NCI-H748 (cell line): ENCODE measurements around the gene OVOL3.

Experiments
- DNase-seq: peaks from one replicate; lab custom pipeline; 2025; ENCODE audit not compliant: unreplicated experiment; lab: John Stamatoyannopoulos, UW

OVOL3 gene

DNA sequence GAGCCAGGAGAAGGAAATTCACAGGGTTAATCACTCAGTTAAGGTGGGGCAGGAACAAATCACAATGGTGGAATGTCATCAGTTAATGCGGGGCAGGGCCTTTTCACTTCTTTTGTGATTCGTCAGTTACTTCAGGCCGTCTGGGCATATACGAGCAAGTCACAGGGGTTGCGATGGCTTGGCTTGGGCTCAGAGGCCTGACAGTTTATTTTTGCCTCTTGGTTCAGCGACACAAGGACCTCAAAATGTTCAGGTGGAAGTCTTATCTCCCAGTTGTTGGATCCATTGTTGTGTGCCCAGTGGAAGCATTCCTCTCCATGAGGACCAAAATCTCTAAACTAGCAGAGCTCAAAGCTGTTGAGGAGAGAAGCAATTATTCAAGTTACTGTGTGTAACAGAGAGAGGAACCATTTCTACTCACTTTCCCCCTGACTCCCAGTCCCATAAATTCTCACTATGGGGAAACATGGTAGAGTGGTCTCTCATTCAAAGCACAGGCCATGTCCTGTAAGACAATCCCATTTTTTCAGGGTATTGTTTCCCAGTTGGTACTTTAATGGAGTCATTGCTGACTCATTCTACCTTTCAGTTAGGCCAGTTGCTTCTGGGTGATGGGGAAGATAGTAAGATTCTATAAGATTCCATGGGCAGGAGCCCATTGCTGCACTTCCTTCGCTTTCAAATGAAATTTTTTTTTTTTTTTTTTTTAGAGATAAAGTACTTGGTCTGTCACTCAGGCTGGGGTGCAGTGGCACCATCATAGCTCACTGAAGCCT, 50.1 kb downstream of the OVOL3 start:
- DNase-seq: no peak
